ENCODE measurements around the gene LITAF.
A peak's percentile ranks its signal among the peaks of the same experiment; 100 is the strongest.
"Not testable (repeated sequence)": the region's sequence is repeated elsewhere in the genome, so short reads cannot be mapped to it uniquely, and the experiment has no call there.

Gene LITAF

DNA sequence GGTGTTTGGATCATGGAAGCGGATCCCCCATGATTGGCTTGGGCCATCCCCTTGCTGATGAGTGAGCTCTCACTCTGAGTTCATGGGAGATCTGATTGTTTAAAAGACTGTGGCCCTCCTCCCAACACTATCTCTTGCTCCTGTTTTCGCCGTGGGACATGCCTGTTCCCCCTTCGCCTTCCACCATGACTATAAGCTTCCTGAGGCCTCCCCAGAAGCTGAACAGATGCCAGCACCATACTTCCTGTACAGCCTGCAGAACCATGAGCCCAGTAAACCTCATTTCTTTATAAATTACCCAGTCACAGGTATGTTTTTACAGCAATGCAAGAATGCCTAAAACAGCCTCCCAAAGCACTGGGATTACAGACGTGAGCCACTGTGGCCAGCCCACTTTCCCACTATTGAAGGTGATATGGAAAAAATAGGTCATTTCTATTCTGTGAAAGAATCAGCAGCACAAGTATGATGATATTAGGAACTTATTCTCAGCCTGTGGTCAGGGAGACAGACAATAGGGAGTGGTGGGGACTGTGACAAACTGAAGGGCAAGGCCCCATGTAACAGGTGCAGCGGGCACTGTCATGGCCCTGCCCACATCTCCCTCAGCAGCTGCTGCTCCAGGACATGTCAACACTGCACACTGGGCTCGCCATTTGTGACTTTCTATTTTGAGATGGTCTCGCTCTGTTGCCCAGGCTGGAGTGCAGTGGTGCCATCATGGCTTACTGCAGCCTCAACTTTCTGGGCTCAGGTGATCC is 33.7 kb upstream of the LITAF start:
- no peak for DNase-seq

- no peak for DNase-seq
Observed at GRCh38 chr16:11619327-11619851, 32.7 kb upstream of the LITAF start.

- no peak for DNase-seq
Observed at GRCh38 chr16:11618107-11618717, 31.5 kb upstream of the LITAF start.

GRCh38 chr16:11615748-11616447 is 29.2 kb upstream of the LITAF start:
- no peak for DNase-seq

- DNase-seq, result no peak
Observed at GRCh38 chr16:11614587-11615175, 28.0 kb upstream of the LITAF start.

DNA sequence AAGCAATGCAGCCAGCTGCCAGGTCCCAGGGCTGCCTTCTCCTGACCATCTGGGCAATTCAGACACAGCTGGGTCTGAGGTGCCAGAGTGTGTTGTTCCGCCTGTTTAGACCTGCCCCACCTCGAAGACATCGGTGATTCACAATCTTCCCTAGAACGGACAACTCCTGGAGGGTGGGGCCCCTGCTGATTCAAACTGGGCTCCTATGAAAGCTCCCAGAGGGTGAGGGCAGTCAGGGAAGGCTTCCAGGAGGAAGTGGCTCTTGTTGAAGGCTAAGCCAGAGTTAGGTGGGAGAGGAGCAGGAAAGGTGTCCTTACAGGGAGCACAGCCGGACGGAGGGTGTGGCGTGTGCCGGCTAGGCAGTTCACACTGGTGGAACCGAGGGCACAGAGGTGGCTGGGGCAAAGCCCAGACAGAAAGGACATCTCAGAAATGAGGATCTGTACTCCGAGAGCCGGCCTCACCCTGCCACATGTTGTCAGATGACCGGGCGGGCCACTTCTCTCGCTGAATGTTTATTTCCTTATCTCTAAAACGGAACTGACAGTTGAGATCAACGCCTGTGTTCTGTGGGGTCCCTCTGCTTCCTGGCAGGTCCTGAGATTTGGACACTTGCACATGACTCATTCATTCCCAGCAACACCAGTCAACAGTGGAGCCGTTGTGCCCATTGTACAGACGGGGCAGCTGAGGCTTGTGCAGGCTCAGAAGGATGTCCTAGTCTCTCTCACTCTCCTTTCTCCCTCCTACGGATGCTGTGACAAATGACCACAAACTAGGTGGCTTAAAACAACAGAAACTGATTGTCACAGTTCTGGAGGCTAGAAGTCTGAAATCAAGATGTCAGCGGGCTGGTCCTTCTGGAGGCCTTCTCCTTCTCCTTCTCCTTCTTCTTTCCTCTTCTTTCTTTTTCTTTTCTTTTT is 26.9 kb upstream of the LITAF start:
- no peak for DNase-seq

DNA sequence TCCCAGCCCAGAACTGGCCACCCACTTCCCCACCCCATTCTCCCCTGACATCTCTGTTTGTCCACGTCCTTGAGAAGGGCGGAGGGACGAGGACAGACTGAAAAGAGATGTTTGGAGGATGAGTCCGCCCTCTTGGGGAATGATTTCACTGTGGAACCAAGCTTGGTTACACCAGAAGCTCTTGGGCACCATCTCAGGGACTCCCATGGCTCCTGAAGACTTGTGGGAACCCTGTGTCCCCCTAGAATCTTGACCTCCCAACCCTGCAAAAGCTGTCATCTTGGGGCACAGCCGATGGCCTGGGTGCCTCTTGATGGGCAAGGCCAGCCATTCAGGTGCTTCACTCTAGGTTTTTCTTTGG is 25.9 kb upstream of the LITAF start:
- no peak for DNase-seq

- no peak for DNase-seq
Observed at GRCh38 chr16:11611871-11612664, 25.3 kb upstream of the LITAF start.

DNA sequence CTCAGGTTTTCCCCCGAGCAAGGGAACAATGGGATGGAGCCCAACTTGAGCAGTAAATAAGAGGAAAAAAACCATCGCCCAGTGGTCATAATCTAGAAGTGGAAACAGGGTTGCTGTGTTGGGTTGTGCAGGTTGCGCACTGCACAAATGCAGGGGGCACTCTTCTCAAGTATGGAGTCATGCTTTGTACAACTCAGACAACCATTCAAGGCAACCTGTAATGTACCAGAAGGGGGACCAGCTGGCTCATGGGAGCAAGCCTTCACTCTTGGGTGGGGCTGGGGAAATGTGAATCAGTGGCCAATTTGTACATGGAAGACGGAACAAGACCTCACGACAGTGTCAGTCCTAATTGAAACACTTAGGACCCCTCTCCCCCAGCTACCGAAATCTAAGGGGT is 23.9 kb upstream of the LITAF start:
- DNase-seq, result no peak

- no peak for DNase-seq
Observed at GRCh38 chr16:11610121-11610505, 23.4 kb upstream of the LITAF start.

DNA sequence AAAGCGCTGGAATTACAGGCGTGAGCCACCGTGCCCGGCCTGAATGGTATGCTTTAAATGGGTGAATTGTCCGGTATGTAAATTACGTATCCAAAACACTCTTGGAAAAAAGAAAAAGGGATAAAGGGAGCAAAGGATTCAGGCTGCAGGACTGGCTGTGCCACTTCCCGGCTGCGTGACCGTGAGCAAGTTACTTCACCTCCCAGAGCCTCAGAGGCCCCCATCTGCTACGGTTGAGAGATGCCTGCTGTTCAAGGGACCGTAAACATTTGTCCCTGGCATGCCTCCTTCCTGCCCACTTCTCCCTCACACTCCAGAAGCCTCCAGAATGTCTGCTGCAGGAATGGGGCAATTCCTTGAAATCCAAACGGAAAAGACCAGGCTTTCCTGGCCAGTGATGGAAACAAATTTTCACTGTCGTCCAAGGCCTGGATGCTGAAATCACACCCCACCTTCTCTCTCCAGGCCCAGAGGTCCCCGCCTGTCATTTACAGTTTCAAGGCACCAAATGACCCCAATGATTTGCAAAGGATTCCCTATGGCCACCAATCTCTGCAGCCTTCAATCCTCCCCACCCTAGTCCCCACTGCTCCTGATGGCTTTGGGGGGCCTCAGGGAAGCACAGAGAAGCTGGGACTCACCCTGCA is 22.9 kb upstream of the LITAF start:
- DNase-seq, result no peak

- DNase-seq, result no peak
Observed at GRCh38 chr16:11605891-11606290, 19.2 kb upstream of the LITAF start.

GRCh38 chr16:11605564-11605886 is 18.8 kb upstream of the LITAF start:
- DNase-seq, result no peak

- peak; percentile 34 for DNase-seq
Observed at GRCh38 chr16:11604783-11605563, 18.3 kb upstream of the LITAF start.

GRCh38 chr16:11604296-11604695 is 17.6 kb upstream of the LITAF start:
- not testable (repeated sequence) for DNase-seq

DNA sequence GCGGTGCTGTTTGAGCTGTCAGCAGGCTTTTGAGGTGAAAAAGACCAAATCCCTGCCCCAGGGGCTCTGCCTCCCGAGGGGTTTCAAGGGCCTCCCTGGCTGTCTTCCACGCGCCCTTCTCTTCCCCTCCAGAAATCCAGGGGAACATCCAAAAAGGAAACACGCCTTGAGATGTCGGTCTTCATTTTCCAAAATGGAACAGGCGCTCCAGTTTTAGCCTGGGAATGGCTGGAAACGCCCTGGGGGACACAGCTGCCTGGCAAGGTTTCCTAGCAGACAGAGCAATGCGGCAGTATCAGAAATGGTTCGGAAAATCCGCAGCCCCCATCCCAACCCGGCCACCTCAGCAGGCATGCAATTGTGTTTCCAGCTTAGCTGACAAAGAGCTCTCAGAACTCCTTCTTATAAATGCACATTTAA is 16.6 kb upstream of the LITAF start:
- DNase-seq, result no peak

DNA sequence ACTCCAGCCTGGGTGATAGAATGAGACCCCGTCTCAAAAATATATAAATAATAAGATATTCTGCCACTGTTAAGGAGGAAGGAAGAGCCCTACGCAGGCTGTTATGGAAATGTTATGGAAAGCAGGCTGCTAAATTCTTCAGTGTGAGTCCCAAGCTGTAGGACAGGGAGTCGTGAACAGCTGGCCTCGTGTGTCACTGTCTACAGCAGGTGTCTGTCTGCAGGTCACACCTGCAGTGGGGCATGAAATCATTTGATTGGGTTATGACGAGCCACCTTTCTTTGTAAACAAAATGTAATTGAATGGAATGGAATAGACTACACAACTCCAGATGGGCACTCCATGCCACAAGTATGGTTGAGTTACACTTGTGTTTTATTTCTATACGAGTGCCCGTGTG is 15.6 kb upstream of the LITAF start:
- DNase-seq, result no peak

DNA sequence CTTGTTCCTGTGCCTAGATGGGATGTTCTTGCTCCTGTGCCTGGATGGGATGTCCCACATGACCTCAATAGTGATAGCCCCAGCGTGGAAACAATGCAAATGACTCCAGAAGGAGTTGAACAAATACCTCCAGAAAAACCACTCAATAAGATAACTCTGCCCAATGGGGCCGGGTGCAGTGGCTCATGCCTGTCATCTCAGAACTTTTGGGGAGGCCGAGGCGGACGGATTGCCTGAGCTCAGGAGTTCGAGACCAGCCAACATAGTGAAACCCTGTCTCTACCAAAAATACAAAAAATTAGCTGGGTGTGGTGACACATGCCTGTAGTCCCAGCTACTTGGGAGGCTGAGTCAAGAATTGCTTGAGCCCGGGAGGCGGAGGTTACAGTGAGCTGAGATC is 15.2 kb upstream of the LITAF start:
- DNase-seq, result no peak

DNA sequence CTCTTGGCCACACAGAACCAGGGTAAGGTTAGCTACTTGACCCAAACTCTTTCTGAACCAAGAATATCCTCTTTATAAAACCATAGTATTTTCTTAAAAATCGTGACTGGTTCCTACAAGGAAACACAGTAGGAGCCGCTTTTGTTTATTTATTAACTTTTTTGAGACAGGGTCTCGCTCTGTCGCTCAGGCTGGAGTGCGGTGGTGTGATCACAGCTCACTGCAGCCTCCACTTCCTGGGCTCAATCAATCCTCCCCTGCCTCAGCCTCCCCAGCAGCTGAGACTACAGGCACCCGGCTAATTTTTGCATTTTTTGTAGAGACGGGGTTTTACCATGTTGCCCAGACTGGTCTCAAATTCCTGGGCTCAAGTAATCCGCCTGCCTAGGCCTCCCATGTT is 14.7 kb upstream of the LITAF start:
- DNase-seq, result no peak

GRCh38 chr16:11599579-11599978 is 12.9 kb upstream of the LITAF start:
- no peak for DNase-seq
